ENCODE results near the gene METTL14. TPM values are rescaled to one million over a fixed set of nuclear protein-coding genes. Genes with fewer than 3 reads are reported as not detected.

Gene METTL14
- total RNA-seq, 1 donor = 19.0 TPM

DNA sequence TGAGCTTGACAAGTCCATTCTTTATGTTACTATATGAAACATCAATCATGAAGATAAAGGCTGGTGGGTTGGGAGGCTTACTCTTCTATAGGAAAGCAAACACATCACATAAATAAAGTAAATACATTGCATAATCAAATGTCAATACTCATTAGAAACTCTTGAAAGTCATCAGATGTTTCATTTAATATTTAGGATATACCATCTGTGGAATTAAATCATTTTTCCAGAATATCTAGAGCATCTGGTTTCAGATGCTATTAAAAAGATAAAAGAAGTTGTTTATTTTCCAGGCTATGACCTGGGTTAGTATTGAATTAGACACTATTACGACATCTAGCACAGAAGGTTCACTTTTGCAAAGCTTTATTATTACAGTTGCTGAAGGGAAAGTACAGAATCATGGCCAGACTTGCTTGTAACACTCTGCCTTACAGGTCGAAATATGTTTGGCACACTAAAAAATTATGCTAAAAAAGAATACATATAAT lies 72.6 kb downstream of the METTL14 start:
- H3K4me3 ChIP-seq (ENCODE audit: low read depth, low read length) = no peak overlapping the region
- TF ChIP-seq, protein P1, sequence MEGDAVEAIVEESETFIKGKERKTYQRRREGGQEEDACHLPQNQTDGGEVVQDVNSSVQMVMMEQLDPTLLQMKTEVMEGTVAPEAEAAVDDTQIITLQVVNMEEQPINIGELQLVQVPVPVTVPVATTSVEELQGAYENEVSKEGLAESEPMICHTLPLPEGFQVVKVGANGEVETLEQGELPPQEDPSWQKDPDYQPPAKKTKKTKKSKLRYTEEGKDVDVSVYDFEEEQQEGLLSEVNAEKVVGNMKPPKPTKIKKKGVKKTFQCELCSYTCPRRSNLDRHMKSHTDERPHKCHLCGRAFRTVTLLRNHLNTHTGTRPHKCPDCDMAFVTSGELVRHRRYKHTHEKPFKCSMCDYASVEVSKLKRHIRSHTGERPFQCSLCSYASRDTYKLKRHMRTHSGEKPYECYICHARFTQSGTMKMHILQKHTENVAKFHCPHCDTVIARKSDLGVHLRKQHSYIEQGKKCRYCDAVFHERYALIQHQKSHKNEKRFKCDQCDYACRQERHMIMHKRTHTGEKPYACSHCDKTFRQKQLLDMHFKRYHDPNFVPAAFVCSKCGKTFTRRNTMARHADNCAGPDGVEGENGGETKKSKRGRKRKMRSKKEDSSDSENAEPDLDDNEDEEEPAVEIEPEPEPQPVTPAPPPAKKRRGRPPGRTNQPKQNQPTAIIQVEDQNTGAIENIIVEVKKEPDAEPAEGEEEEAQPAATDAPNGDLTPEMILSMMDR (IDR thresholded peaks at IDR 0.05; ENCODE audit: insufficient read depth, low read depth, low read length) = no peak
- DNase-seq (ENCODE audit: low read depth) = peak; percentile 93

DNA sequence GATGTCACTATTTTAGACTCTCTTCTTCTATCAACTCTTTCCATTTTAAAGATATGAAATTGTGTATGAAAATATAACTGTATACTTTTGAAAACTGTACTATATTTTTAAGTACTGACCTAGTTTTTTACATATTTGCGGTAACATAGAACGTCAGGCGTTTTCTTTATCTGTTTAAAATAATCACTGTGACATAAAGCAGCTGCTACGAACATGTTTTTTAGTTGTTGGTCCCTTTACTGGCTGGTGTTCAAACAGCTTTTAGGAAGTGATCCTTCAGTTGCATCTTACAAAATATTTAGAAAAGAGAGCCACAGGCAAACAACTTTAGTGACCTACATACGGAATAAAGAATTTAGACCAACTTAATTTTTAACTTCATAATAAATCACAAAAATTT lies 73.1 kb downstream of the METTL14 start:
- H3K4me3 ChIP-seq (ENCODE audit: low read depth, low read length) = no peak overlapping the region
- TF ChIP-seq, protein P1 (IDR thresholded peaks at IDR 0.05; ENCODE audit: insufficient read depth, low read depth, low read length) = no peak
- peak; percentile 95 for DNase-seq (ENCODE audit: low read depth)

DNA sequence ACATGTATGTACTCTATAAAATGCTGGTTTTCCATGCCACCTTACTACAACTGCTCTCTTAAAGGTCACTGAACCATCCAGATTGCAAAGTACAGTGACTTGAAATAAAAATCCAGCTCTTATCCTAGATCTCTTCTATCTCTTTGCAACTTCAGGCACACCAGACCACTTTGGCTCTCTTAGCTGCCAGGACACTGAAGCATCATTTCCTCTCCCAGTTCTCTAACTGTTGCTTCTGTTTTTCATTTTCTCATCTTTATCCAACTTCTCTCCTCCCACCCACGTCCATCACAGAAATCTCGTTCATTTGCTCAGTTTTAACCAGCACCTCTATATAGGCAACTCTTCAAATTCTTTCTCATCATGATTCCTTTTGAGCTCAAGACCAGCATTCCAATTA lies 74.3 kb downstream of the METTL14 start:
- TF ChIP-seq, protein P1 (IDR thresholded peaks at IDR 0.05; ENCODE audit: insufficient read depth, low read depth, low read length) = no peak
- no peak overlapping the region for H3K4me3 ChIP-seq (ENCODE audit: low read depth, low read length)
- no peak for DNase-seq (ENCODE audit: low read depth)

DNA sequence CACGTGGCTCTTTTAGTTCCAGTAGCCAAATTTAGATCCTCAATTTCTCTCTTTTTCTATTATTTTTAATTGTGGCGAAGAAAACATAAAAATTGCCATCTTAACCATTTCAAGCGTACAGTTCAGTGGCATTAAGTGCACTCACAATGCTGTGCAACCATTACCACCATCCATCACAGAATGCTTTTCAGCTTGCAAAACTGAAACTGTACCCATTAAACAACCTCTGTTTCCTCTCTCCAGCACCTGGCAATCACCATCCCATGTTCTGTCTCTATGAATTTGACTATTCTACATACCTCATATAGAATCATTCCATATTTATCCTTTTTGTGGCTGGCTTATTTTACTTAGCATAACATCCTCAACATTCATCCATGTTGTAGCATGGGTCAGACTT lies 74.9 kb downstream of the METTL14 start:
- DNase-seq (ENCODE audit: low read depth) = no peak
- no peak overlapping the region for H3K4me3 ChIP-seq (ENCODE audit: low read depth, low read length)
- TF ChIP-seq, protein P1 (IDR thresholded peaks at IDR 0.05; ENCODE audit: insufficient read depth, low read depth, low read length) = no peak

DNA sequence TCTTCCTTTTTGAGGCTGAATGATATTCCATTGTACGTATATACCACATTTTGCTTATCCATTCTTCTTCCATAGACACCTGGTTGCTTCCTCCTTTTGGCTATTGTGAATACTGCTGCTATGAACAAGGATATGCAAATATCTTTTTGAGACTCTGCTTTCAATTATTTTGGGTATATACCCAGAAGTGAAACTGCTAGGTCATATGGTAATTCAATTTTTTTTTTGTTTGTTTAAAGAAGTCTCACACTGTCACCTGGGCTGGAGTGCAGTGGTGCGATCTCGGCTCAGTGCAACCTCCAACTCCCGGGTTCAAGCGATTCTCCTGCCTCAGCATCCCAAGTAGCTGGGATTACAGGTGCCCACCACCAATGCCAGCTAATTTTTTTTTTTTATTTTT lies 75.3 kb downstream of the METTL14 start:
- TF ChIP-seq, protein P1 (IDR thresholded peaks at IDR 0.05; ENCODE audit: insufficient read depth, low read depth, low read length) = no peak
- DNase-seq (ENCODE audit: low read depth) = no peak
- no peak overlapping the region for H3K4me3 ChIP-seq (ENCODE audit: low read depth, low read length)

DNA sequence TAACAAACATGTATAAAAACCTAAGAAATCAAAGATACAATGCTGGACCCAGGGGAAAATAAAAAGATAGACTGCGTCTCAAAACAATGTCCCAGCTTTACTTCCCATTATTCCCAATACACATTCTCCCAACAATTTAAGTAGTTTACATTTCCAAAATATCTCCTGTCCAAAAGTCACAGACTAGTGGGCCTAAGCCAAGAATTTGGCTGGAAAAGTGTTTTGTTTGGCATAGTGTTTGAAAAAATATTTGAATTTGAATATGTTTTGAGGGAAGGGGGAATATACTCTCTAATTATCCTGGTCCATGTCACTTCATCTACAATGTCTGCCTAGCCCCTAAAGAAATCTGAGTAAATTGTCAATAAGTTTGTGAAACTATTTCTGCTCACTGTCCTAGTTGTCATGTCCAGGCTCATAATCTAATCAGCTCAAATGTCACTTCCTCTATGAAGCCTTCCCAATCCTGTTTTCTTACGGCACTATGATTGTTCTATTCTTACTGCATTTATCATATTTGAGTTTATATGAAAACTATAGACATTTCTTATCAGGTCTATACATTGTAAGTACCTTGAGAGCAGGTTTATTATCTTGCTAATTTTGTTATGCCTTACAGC lies 76.3 kb downstream of the METTL14 start:
- DNase-seq (ENCODE audit: low read depth) = no peak
- no peak overlapping the region for H3K4me3 ChIP-seq (ENCODE audit: low read depth, low read length)
- TF ChIP-seq, protein P1 (IDR thresholded peaks at IDR 0.05; ENCODE audit: insufficient read depth, low read depth, low read length) = no peak

DNA sequence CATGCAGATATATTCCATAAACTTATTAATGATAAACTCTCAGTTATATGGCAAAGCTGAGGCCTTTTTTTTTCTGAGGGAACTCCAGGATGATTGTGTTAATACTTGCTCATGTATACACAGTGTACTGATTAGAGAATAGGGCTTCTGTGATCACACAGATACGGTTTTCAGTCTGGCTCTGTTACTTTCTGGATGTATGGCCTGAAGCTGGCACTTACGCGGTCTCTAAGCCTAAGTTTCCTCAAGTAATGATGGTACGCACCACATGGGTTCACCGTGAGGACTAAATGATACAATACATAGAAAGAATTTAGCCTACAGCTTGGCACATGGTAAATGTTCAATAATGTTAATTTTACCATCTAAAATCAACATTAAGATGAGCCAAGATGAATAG lies 77.0 kb downstream of the METTL14 start:
- no peak overlapping the region for H3K4me3 ChIP-seq (ENCODE audit: low read depth, low read length)
- DNase-seq (ENCODE audit: low read depth) = no peak
- TF ChIP-seq, protein P1 (IDR thresholded peaks at IDR 0.05; ENCODE audit: insufficient read depth, low read depth, low read length) = no peak

All from fibroblast of villous mesenchyme (primary cell).